ENCODE data around the gene ASXL2. TPM values are rescaled to one million over a fixed set of nuclear protein-coding genes. Genes with fewer than 3 reads are reported as not detected.

ASXL2 gene
- total RNA-seq, 2 donors from 2014 or later: 16.8 to 17.1 TPM

DNA sequence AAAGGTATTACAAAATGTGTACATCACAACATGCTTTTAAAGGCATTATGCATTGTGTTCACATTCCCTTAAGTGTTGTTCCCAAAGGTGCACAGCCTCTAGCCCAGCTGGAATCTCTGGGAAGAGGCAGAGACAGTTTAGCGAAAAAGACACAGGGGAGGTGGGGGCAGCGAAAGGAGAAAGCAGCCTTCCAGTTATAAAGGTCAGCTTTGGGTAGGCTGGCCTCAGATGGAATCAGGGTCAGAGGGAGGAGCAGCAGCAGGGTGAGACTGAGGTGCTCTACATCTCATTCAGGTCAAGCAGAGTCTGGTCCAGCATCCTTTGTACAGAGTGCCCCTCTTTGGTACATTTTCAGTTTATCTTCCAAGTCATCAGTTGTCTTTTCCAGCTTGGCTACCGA, 68.6 kb downstream of the ASXL2 start:
- no peaks in the 10 kb centered on the region for H3K27me3 ChIP-seq
- no peak overlapping the region for H3K4me3 ChIP-seq
- no peak for DNase-seq (ENCODE audit: low spot score)
- no peaks in the 10 kb centered on the region for H3K4me1 ChIP-seq
- H3K36me3 ChIP-seq: peaks cover 6% of the 10 kb centered on the region
- no peaks in the 10 kb centered on the region for H3K9me3 ChIP-seq
- no peak overlapping the region for H3K27ac ChIP-seq
- TF ChIP-seq, protein P1, sequence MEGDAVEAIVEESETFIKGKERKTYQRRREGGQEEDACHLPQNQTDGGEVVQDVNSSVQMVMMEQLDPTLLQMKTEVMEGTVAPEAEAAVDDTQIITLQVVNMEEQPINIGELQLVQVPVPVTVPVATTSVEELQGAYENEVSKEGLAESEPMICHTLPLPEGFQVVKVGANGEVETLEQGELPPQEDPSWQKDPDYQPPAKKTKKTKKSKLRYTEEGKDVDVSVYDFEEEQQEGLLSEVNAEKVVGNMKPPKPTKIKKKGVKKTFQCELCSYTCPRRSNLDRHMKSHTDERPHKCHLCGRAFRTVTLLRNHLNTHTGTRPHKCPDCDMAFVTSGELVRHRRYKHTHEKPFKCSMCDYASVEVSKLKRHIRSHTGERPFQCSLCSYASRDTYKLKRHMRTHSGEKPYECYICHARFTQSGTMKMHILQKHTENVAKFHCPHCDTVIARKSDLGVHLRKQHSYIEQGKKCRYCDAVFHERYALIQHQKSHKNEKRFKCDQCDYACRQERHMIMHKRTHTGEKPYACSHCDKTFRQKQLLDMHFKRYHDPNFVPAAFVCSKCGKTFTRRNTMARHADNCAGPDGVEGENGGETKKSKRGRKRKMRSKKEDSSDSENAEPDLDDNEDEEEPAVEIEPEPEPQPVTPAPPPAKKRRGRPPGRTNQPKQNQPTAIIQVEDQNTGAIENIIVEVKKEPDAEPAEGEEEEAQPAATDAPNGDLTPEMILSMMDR (IDR thresholded peaks at IDR 0.05): no peak

- TF ChIP-seq, protein P1 (IDR thresholded peaks at IDR 0.05): no peak
- Histone ChIP-seq H3K36me3 (peaks cover 20% of the 10 kb centered on the region), H3K4me1 (no peaks in the 10 kb centered on the region), H3K27me3 (no peaks in the 10 kb centered on the region), H3K4me3 (no peak overlapping the region), H3K27ac (no peak overlapping the region), H3K9me3 (no peaks in the 10 kb centered on the region)
- DNase-seq (ENCODE audit: low spot score): no peak
Observed at GRCh38 chr2:25808006-25808383, 70.3 kb downstream of the ASXL2 start.

- Histone ChIP-seq H3K36me3 (peaks cover 20% of the 10 kb centered on the region), H3K4me3 (no peak overlapping the region), H3K9me3 (no peaks in the 10 kb centered on the region), H3K4me1 (no peaks in the 10 kb centered on the region), H3K27ac (no peak overlapping the region), H3K27me3 (no peaks in the 10 kb centered on the region)
- DNase-seq (ENCODE audit: low spot score): no peak
- TF ChIP-seq, protein P1 (IDR thresholded peaks at IDR 0.05): no peak
Observed at GRCh38 chr2:25806941-25807340, 71.3 kb downstream of the ASXL2 start.

- Histone ChIP-seq H3K4me1 (no peaks in the 10 kb centered on the region), H3K27ac (no peak overlapping the region), H3K9me3 (no peaks in the 10 kb centered on the region), H3K4me3 (no peak overlapping the region), H3K36me3 (peaks cover 20% of the 10 kb centered on the region), H3K27me3 (no peaks in the 10 kb centered on the region)
- TF ChIP-seq, protein P1 (IDR thresholded peaks at IDR 0.05): no peak
- DNase-seq (ENCODE audit: low spot score): no peak
Observed at GRCh38 chr2:25805987-25806386, 72.3 kb downstream of the ASXL2 start.

GRCh38 chr2:25804338-25804737, 73.9 kb downstream of the ASXL2 start:
- TF ChIP-seq, protein P1 (IDR thresholded peaks at IDR 0.05): no peak
- no peak for DNase-seq (ENCODE audit: low spot score)
- no peaks in the 10 kb centered on the region for H3K9me3 ChIP-seq
- H3K4me1 ChIP-seq: no peaks in the 10 kb centered on the region
- no peak overlapping the region for H3K4me3 ChIP-seq
- no peak overlapping the region for H3K27ac ChIP-seq
- peaks cover 21% of the 10 kb centered on the region for H3K36me3 ChIP-seq
- H3K27me3 ChIP-seq: no peaks in the 10 kb centered on the region

DNA sequence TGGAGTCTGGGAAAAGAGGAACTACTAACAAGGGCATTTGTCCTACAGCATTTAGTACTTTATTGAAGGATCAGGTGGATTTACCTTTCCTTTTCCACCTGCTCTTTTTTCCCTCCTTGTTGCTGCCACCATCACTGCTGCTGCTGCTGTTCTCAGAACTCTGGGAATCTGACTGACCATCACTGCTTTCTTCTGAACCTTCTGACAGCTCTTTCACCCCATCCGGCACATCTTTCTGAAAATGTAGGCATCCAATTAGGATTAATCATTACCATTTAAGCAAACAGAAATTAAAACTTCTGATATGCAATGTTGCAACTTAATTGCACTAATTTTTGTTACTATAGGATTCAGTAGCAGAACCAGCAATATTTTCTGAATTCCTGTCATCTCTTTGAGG, 79.0 kb downstream of the ASXL2 start:
- H3K36me3 ChIP-seq: peaks cover 22% of the 10 kb centered on the region
- DNase-seq (ENCODE audit: low spot score): no peak
- H3K4me3 ChIP-seq: no peak overlapping the region
- no peak overlapping the region for H3K27ac ChIP-seq
- TF ChIP-seq, protein P1 (IDR thresholded peaks at IDR 0.05): no peak
- H3K9me3 ChIP-seq: no peaks in the 10 kb centered on the region
- H3K4me1 ChIP-seq: no peaks in the 10 kb centered on the region
- H3K27me3 ChIP-seq: no peaks in the 10 kb centered on the region
